ENCODE data around the gene CATSPER1.

DNA sequence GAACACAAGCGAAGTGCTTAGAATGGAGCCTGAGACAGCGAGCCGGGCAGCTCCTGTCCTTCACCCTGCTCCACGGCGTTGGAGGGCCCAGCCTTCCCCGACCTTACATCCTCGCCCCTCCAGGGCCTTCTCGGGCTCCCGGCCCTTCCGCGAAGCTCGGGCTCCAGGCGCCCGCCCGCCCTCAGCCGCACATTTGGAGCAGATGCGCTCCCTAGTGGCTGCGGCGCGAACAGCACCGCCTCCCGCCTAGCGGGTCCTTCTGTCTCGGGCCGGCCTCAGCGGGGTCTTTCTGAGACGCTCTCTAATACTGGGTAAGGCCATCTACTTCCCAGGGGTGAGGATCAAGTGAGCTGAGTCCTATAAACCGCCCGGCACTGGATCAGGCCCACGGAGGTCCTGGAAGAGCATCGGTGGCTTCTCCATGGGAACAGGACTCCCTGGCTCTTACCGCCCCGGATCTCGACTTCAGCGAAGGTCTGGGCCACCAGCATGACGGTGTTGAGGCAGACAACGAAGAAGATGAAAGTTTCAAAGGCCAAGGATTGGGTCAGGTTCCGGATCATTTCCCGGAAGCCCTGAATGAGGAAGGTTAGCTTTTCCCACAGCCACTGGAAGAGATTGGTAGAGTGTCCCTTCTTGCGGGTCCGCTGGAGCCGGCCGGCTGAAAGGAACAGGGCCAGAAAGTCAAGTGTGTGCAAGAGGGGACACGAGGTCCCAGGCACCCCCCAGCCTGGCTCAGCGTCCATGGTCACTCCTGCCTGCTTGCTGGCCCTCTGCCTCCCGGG is 3.7 kb downstream of the CATSPER1 start:
- TF ChIP-seq CTCF (conservative IDR thresholded peaks at IDR 0.05) (peak; percentile 99), EZH2 (IDR thresholded peaks at IDR 0.05; ENCODE audit: low read depth) (no peak)
